HEK293T (cell line): ENCODE measurements around the gene ENDOD1.

Source experiments
- ARNT ChIP-seq: fragments of 450-650 bp; IDR thresholded peaks from 2 replicates; pipeline ENCODE4 v1.6.1; 2017; ENCODE audit warnings: mild to moderate bottlenecking
- BHLHE40 ChIP-seq: fragments of 450-650 bp; IDR thresholded peaks from 2 replicates; pipeline ENCODE4 v1.6.1; 2016; ENCODE audit warnings: mild to moderate bottlenecking, moderate library complexity, borderline replicate concordance
- SP1 ChIP-seq: fragments of 450-650 bp; IDR thresholded peaks from 2 replicates; pipeline ENCODE4 v1.6.1; 2017

DNA sequence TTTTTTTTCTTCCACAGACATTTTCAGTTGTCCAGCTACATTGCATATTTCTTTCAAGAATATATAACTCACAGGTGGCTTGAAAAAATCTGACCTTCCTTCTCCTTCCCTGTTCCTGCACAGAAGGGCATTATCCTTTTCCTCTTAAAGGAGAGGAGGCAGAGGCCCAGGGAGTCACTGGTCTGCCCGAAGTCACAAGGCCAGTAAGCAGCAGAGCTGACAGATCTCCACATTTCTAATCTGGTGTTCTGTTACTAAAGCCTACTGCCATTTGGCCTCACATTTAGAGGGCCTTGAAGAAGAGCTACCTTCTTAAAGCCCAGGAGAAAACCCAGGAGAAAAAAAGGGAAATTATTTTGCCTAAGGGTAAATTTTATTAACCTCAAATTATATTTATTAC, 12.3 kb downstream of the ENDOD1 start:
- TF ChIP-seq ARNT, result no peak
- no peak for TF ChIP-seq SP1
- no peak for TF ChIP-seq BHLHE40
